Endothelial cell of umbilical vein (primary cell): ENCODE data around the gene TAOK2.

Experiments used
- EZH2 ChIP-seq: IDR thresholded peaks from 2 replicates; pipeline ENCODE4 v1.6.1; 2012; ENCODE audit warnings: borderline replicate concordance, low read depth, mild to moderate bottlenecking, moderate library complexity, low read length, inconsistent platforms; ENCODE audit not compliant: severe bottlenecking
- FOS ChIP-seq: IDR thresholded peaks from 2 replicates; pipeline ENCODE4 v1.6.1; 2011; ENCODE audit warnings: mild to moderate bottlenecking, low read length, moderate library complexity, borderline replicate concordance; ENCODE audit not compliant: insufficient read depth
- GATA2 ChIP-seq: IDR thresholded peaks from 2 replicates; pipeline ENCODE4 v1.7.0; 2011; ENCODE audit warnings: low read depth, mild to moderate bottlenecking, moderate library complexity, mixed read lengths, low read length; ENCODE audit not compliant: insufficient read length, insufficient read depth
- JUN ChIP-seq: IDR thresholded peaks from 2 replicates; pipeline ENCODE4 v1.6.1; 2011; ENCODE audit warnings: borderline replicate concordance, low read depth; ENCODE audit not compliant: insufficient read length, insufficient read depth
- MAX ChIP-seq: IDR thresholded peaks from 2 replicates; pipeline ENCODE4 v1.6.1; 2011; ENCODE audit not compliant: insufficient read depth, insufficient read length
- MYC ChIP-seq: IDR thresholded peaks from one replicate; pipeline ENCODE4 v1.6.1; 2011; ENCODE audit warnings: mild to moderate bottlenecking, low read depth, low read length
- POLR2A ChIP-seq: IDR thresholded peaks from 2 replicates; pipeline ENCODE4 v1.6.1; 2012; ENCODE audit warnings: low read depth, mild to moderate bottlenecking, control low read depth, low read length
- POLR2AphosphoS5 ChIP-seq: IDR thresholded peaks from 2 replicates; pipeline ENCODE4 v1.6.1; 2012; ENCODE audit warnings: low read depth, mild to moderate bottlenecking, control low read depth, low read length, moderate library complexity; ENCODE audit not compliant: insufficient read depth
- TF ChIP-seq, protein P1 (sequence below), 2 donors: IDR thresholded peaks; 1 replicate in 1 of 2; 2 replicates in 1 of 2; pipeline ENCODE4 v1.5.1; 2011; ENCODE audit warnings: low read length in 2 of 2, mild to moderate bottlenecking in 2 of 2, moderate library complexity in 2 of 2, control low read depth in 1 of 2, inconsistent platforms in 1 of 2, low read depth in 1 of 2; ENCODE audit not compliant: insufficient read depth in 1 of 2; ENCODE audit errors: extremely low read depth in 1 of 2

GRCh38 chr16:29947897-29948296 is 25.8 kb upstream of the TAOK2 start:
- TF ChIP-seq, protein P1, sequence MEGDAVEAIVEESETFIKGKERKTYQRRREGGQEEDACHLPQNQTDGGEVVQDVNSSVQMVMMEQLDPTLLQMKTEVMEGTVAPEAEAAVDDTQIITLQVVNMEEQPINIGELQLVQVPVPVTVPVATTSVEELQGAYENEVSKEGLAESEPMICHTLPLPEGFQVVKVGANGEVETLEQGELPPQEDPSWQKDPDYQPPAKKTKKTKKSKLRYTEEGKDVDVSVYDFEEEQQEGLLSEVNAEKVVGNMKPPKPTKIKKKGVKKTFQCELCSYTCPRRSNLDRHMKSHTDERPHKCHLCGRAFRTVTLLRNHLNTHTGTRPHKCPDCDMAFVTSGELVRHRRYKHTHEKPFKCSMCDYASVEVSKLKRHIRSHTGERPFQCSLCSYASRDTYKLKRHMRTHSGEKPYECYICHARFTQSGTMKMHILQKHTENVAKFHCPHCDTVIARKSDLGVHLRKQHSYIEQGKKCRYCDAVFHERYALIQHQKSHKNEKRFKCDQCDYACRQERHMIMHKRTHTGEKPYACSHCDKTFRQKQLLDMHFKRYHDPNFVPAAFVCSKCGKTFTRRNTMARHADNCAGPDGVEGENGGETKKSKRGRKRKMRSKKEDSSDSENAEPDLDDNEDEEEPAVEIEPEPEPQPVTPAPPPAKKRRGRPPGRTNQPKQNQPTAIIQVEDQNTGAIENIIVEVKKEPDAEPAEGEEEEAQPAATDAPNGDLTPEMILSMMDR (IDR thresholded peaks at IDR 0.05; ENCODE audit: extremely low read depth in 1 of 2, insufficient read depth in 1 of 2, low read depth in 1 of 2, low read length in 2 of 2), result no peak
- TF ChIP-seq POLR2AphosphoS5 (no peak), POLR2A (no peak), EZH2 (no peak), MAX (no peak), MYC (no peak), FOS (no peak), GATA2 (no peak), JUN (no peak)
